Endothelial cell of umbilical vein (primary cell): ENCODE results near the gene NR3C1. TPM values are rescaled to one million over a fixed set of nuclear protein-coding genes. Genes with fewer than 3 reads are reported as not detected.

ENCODE experiments used
- BruUV-seq: library from RNA; stranded (reverse); fragments of 400-500 nt; replicated peaks from 2 replicates; lab custom pipeline; 2021; lab: Mats Ljungman, UMichigan
- CTCF ChIA-PET: fragments of 300-600, 350-600 bp; sonication (Branson Sonifier 250); formaldehyde crosslinking; loops from one replicate; lab custom pipeline; 2021; ENCODE audit warnings: antibody characterized with exemption, inconsistent platforms; lab: Charles Lee
- POLR2A ChIA-PET: fragments of 300-600, 350-600 bp; sonication (Branson Sonifier 250); formaldehyde crosslinking; loops from one replicate; lab custom pipeline; 2021; ENCODE audit warnings: antibody characterized with exemption, inconsistent platforms; lab: Charles Lee
- DNase-seq: peaks from one replicate; pipeline ENCODE4 v3.0.0-alpha.2; 2011; ENCODE audit warnings: low read depth, low spot score
- FAIRE-seq: peaks from 2 replicates; lab custom pipeline; 2011; peaks lifted over from hg19 to GRCh38; lab: Jason Lieb, UNC
- H2AFZ ChIP-seq: 2 replicates; pipeline ENCODE4 v1.6.0; 2012; ENCODE audit warnings: low read depth, low read length, control low read depth, inconsistent platforms
- H3K27ac ChIP-seq: 2 replicates; pipeline ENCODE4 v1.5.1; 2011; ENCODE audit warnings: low read depth, mild to moderate bottlenecking, control low read depth, low read length, moderate library complexity; ENCODE audit not compliant: insufficient read depth
- H3K27me3 ChIP-seq, 2 experiments: 2 replicates each; pipeline versions ENCODE4 v1.6.0 to v1.6.1; 2011; ENCODE audit warnings: low read length in 2 of 2, mixed read lengths in 1 of 2; ENCODE audit not compliant: control insufficient read depth in 2 of 2, insufficient read depth in 2 of 2
- H3K36me3 ChIP-seq, 2 experiments: 2 replicates in 1 of 2; 3 replicates in 1 of 2; pipeline ENCODE4 v1.5.1; 2011; ENCODE audit warnings: low read length in 2 of 2, mild to moderate bottlenecking in 1 of 2, moderate library complexity in 1 of 2; ENCODE audit not compliant: control insufficient read depth in 2 of 2, insufficient read depth in 2 of 2; ENCODE audit errors: extremely low read depth in 1 of 2
- H3K4me1 ChIP-seq: 3 replicates; pipeline ENCODE4 v1.5.1; 2011; ENCODE audit warnings: mild to moderate bottlenecking, low read length; ENCODE audit not compliant: control insufficient read depth, insufficient read depth; ENCODE audit errors: extremely low read depth
- H3K4me2 ChIP-seq: 2 replicates; pipeline ENCODE4 v1.6.1; 2011; ENCODE audit warnings: low read length, control low read depth, mixed read lengths; ENCODE audit not compliant: insufficient read depth
- H3K4me3 ChIP-seq, 3 experiments: fragments of 200-600 bp in 1 of 3; sonication (generic), shearing (Covaris generic) in 1 of 3; replicated peaks in 1 of 3; 2 replicates each; pipeline ENCODE4 v1.5.1; 2011 to 2016; ENCODE audit warnings: control low read depth in 3 of 3, low read length in 3 of 3, mild to moderate bottlenecking in 2 of 3, inconsistent platforms in 1 of 3, low read depth in 1 of 3, moderate library complexity in 1 of 3; ENCODE audit not compliant: insufficient read depth in 1 of 3
- H3K79me2 ChIP-seq: 2 replicates; pipeline ENCODE4 v1.6.0; 2012; ENCODE audit warnings: low read length, inconsistent platforms; ENCODE audit not compliant: control insufficient read depth, insufficient read depth
- H3K9ac ChIP-seq: replicated peaks from 2 replicates; pipeline ENCODE3; 2011; ENCODE audit warnings: low read length, control low read depth; ENCODE audit not compliant: insufficient read depth; ENCODE audit errors: extremely low read depth
- H3K9me1 ChIP-seq: replicated peaks from 3 replicates; pipeline ENCODE4 v1.6.0; 2011; ENCODE audit warnings: mild to moderate bottlenecking, low read length; ENCODE audit not compliant: control insufficient read depth, insufficient read depth; ENCODE audit errors: extremely low read depth
- H3K9me3 ChIP-seq: replicated peaks from 2 replicates; pipeline ENCODE4 v1.5.1; 2012; ENCODE audit warnings: low read length, inconsistent platforms; ENCODE audit not compliant: control insufficient read depth, insufficient read depth
- H4K20me1 ChIP-seq: replicated peaks from 2 replicates; pipeline ENCODE3; 2011; ENCODE audit warnings: mild to moderate bottlenecking, low read length; ENCODE audit not compliant: control insufficient read depth, insufficient read depth; ENCODE audit errors: extremely low read depth
- CTCF ChIP-seq, 2 donors: IDR thresholded peaks; 1 replicate in 1 of 2; 2 replicates in 1 of 2; pipeline ENCODE4 v1.5.1; 2011; ENCODE audit warnings: low read length in 2 of 2, mild to moderate bottlenecking in 2 of 2, moderate library complexity in 2 of 2, control low read depth in 1 of 2, inconsistent platforms in 1 of 2, low read depth in 1 of 2; ENCODE audit not compliant: insufficient read depth in 1 of 2; ENCODE audit errors: extremely low read depth in 1 of 2
- EZH2 ChIP-seq: IDR thresholded peaks from 2 replicates; pipeline ENCODE4 v1.6.1; 2012; ENCODE audit warnings: borderline replicate concordance, low read depth, mild to moderate bottlenecking, moderate library complexity, low read length, inconsistent platforms; ENCODE audit not compliant: severe bottlenecking
- FOS ChIP-seq: IDR thresholded peaks from 2 replicates; pipeline ENCODE4 v1.6.1; 2011; ENCODE audit warnings: mild to moderate bottlenecking, low read length, moderate library complexity, borderline replicate concordance; ENCODE audit not compliant: insufficient read depth
- GATA2 ChIP-seq: IDR thresholded peaks from 2 replicates; pipeline ENCODE4 v1.7.0; 2011; ENCODE audit warnings: low read depth, mild to moderate bottlenecking, moderate library complexity, mixed read lengths, low read length; ENCODE audit not compliant: insufficient read length, insufficient read depth
- JUN ChIP-seq: IDR thresholded peaks from 2 replicates; pipeline ENCODE4 v1.6.1; 2011; ENCODE audit warnings: borderline replicate concordance, low read depth; ENCODE audit not compliant: insufficient read length, insufficient read depth
- MAX ChIP-seq: IDR thresholded peaks from 2 replicates; pipeline ENCODE4 v1.6.1; 2011; ENCODE audit not compliant: insufficient read depth, insufficient read length
- MYC ChIP-seq: IDR thresholded peaks from one replicate; pipeline ENCODE4 v1.6.1; 2011; ENCODE audit warnings: mild to moderate bottlenecking, low read depth, low read length
- POLR2A ChIP-seq: IDR thresholded peaks from 2 replicates; pipeline ENCODE4 v1.6.1; 2012; ENCODE audit warnings: low read depth, mild to moderate bottlenecking, control low read depth, low read length
- POLR2AphosphoS5 ChIP-seq: IDR thresholded peaks from 2 replicates; pipeline ENCODE4 v1.6.1; 2012; ENCODE audit warnings: low read depth, mild to moderate bottlenecking, control low read depth, low read length, moderate library complexity; ENCODE audit not compliant: insufficient read depth
- dilution Hi-C: fragments of 300-500 bp; cut with MboI; formaldehyde crosslinking; loops from one replicate; pipeline ENCODE4 v1.15.0; 2019; ENCODE audit warnings: low sequenced_read_pairs; ENCODE audit not compliant: extremely low pct_ligation_motif_present
- intact Hi-C: fragments of 100-400 bp; cut with micrococcal nuclease; formaldehyde crosslinking; loops from one replicate; pipeline ENCODE4 v1.10.0; 2022
- polyA plus RNA-seq, 4 experiments: library from polyadenylated mRNA; depleted of rRNA in 3 of 4; stranded (reverse) in 3 of 4; unstranded in 1 of 4; fragments of >200 nt; gene quantifications; 2 replicates each; pipeline versions ENCODE4 v1.2.1 to v1.2.3, GENCODE V29; 2011 to 2012; ENCODE audit warnings: missing spikeins in 1 of 4
- total RNA-seq: library from RNA; stranded (reverse); gene quantifications from 2 replicates; pipeline ENCODE4 v1.2.3, GENCODE V29; 2021

The NR3C1 gene
- total and polyA plus RNA-seq, 2 donors (not counting 3 experiments of a cell fraction or from before 2014, with no cell fraction given) = 4.1 to 17.0 TPM

- no peaks in the 10 kb centered on the region for H3K9me1 ChIP-seq
- no peak overlapping the region for H3K9ac ChIP-seq
- no peaks in the 10 kb centered on the region for H3K27me3 ChIP-seq
- dilution Hi-C loops = no loop called here
- FAIRE-seq = no peak
- H3K4me3 ChIP-seq = no peak overlapping the region
- BruUV-seq = no TSS peak
- H4K20me1 ChIP-seq = no peaks in the 10 kb centered on the region
- no peaks in the 10 kb centered on the region for H3K4me1 ChIP-seq
- TF ChIP-seq MAX (no peak), GATA2 (no peak)
- H2AFZ ChIP-seq = no peak overlapping the region
- H3K4me2 ChIP-seq = no peak overlapping the region
- H3K36me3 ChIP-seq = no peaks in the 10 kb centered on the region
- POLR2A ChIA-PET = no interaction called here
- CTCF ChIA-PET = no interaction called here
- H3K27ac ChIP-seq = no peak overlapping the region
- no peaks in the 10 kb centered on the region for H3K79me2 ChIP-seq
- DNase-seq = no peak
- no peaks in the 10 kb centered on the region for H3K9me3 ChIP-seq
- intact Hi-C loops = loop anchor here (5.0 kb wide), 1 partner anchor 46 kb away; no protein-coding TSS in a partner anchor
Measured at GRCh38 chr5:143265995-143266394, 137.5 kb downstream of the NR3C1 start.

- no peak overlapping the region for H2AFZ ChIP-seq
- H3K9me1 ChIP-seq = no peaks in the 10 kb centered on the region
- BruUV-seq = no TSS peak
- H3K4me2 ChIP-seq = no peak overlapping the region
- H3K4me1 ChIP-seq = no peaks in the 10 kb centered on the region
- intact Hi-C loops = no loop called here
- ChIA-PET CTCF (no interaction called here), POLR2A (no interaction called here)
- DNase-seq (no peak), FAIRE-seq (no peak)
- H3K27ac ChIP-seq = no peak overlapping the region
- H3K9ac ChIP-seq = no peak overlapping the region
- H4K20me1 ChIP-seq = no peaks in the 10 kb centered on the region
- no peaks in the 10 kb centered on the region for H3K9me3 ChIP-seq
- dilution Hi-C loops = no loop called here
- no peak for TF ChIP-seq MYC
- no peak for TF ChIP-seq FOS
- no peak for TF ChIP-seq CTCF (IDR thresholded peaks at IDR 0.05; ENCODE audit: extremely low read depth in 1 of 2, insufficient read depth in 1 of 2, low read depth in 1 of 2, low read length in 2 of 2)
- no peak for TF ChIP-seq MAX
- TF ChIP-seq POLR2AphosphoS5 = no peak
- no peak for TF ChIP-seq EZH2
- no peak for TF ChIP-seq POLR2A
- no peak for TF ChIP-seq GATA2
- TF ChIP-seq JUN = no peak
- H3K36me3 ChIP-seq = no peaks in the 10 kb centered on the region
- no peak overlapping the region for H3K4me3 ChIP-seq
- H3K27me3 ChIP-seq = no peaks in the 10 kb centered on the region
- no peaks in the 10 kb centered on the region for H3K79me2 ChIP-seq
Measured at GRCh38 chr5:143263272-143263810, 140.1 kb downstream of the NR3C1 start.
